Inferior parietal cortex (tissue), 1 donor: ENCODE measurements around the gene NOTCH2.
A peak's percentile ranks its signal among the peaks of the same experiment; 100 is the strongest.

Source experiments
- DNase-seq: peaks from one replicate; pipeline ENCODE4 v3.0.0-alpha.2; 2016; ENCODE audit errors: extremely low spot score

NOTCH2 gene

DNA sequence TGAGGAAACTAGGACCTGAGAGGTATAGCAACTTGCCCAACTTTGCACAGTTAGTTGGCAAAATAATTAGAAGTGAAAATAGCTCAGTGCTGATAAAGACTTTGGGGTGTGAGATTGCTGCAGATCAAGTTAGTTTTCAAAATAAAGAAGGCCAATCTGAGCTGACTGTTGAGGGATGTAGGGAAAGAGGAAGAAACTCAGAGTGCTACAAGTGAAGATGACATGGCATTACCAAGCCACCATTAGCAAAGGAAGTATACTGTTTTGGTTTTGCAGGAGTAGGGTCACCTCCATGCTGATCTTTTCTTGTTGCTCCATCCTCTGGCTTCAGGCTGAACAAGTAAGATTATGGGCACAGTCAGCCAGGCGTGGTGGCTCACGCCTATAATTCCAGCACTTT lies 94.5 kb downstream of the NOTCH2 start:
- DNase-seq: no peak

DNA sequence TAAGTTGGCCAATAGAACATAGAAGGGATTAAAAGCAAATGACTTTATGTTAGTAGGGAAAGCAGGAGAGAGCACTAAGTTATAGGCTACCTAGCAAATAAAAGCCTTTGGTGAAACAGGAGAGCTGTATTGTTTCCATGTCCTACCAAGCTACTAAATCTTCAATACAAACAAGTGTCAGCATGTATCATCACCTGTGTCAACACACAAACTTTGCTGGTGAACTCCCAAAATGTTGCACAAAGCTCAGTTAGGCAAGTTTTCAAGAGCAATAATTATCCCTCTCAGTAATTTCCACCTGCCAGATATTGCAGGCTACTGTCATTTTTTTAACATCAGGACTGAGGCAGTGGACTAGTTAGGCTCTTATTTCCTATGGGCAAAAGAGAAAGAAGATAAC lies 95.4 kb downstream of the NOTCH2 start:
- no peak for DNase-seq

DNA sequence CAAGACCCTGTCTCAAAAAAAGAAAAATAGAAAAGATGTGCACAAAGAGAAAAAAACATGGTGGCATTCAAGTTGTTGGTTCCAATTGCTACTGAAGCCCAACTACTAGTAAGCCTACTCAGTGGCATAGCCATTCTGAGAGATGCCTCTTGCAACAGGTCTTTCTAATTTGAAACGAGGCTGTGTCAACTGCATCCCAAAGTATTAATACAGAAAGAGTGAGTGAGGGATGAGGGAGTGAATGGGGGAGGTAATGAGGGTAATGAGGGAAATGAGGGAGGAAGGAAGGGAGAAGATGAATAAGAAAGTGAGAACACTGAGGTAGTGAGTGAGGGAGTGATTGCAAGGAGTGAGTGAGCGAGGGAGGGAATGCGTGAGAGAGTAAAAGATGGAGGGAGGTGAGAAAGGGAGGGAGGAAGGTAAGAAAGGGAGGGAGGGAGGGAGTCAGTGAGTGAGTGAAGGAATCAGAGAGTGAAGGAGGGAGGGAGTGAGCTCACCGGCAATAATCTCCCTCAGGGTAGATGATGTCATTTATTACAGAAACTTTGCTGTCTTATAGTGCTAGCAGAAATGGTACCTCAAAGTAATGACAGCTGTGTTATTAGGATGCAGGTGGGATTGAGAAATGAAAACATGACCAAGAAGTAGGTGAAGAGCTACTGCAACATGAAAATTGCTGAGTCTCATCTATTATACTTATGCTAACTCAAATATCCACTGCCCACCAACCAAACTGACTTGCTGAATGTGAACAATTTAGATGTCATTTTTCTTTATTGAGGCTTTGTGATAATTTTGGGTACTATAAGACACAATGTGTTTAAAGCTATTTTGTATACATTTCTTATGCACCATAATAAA lies 97.5 kb downstream of the NOTCH2 start:
- DNase-seq: no peak

DNA sequence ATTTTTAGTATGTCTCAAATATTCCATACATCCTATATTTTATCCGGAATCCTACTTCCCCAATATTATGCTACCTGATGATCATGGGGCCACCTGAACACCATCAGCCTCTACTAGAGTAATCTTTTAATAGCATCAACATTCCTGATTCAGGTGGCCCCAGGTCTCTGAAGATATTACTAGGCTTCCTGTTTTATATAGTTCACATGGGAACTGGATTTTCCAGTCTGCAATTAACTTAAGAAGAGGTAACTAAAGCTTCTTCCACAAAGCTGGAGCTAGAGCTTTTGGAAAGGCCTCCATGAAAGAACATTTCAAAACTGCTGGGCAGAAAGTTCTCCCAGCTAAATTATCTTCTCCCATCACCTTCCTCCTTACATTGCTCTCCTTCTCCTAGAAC lies 100.9 kb downstream of the NOTCH2 start:
- DNase-seq: no peak

DNA sequence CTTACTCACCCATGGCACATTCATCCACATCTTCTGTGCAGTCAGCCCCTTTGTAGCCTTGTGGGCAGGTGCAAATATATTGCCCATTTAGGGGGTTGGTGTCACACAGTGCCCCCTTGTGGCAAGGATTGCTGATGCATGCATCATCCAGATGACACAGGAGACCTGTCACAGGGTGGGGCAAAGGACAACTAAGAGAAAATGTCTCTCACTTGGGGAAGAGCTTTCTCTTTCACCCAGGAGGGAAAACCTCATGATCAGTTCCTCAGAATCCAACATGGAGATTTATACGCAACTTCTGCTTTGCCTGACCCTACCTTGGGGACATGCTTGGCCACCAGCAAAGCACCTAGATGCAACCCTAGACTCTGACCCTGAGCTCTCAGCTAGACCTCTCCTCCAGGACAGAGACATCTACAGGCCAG lies 101.4 kb downstream of the NOTCH2 start:
- DNase-seq: peak; percentile 32

DNA sequence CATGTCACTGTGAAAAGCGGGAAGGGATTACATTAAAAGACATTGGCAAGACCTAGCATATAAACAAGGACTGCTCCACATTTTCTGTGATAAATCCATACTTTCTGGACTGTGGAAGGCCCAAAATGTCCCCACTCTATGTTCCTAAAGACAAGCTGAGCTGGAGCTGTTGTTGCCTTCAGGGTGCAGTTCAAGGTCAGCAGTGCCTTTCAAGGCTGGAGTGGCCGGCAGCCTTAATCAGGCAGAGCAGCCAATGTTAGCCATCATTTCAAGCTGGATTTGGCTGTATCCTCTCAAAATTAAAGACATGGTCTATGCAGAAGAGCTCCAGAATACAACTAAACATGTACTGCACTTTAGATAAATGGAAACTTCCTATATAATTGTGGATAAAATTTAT lies 102.8 kb downstream of the NOTCH2 start:
- no peak for DNase-seq

DNA sequence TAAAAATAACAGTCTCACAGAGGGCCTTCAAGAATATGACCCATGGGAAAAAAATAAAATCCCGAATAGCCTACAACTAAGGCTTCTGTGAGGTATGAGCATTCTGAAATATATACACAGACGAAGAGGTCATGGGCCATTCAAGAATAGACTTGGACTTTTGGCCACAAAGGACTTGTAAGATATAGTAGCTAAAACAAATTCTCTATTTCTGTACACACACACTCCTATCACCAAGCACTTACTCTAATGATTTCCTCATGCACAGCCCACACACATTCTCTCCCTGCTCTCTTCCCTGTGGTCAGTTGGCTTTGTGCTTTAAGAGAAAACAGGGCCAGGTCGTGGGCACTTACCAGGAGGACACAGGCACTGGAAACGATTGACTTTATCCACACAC lies 103.4 kb downstream of the NOTCH2 start:
- DNase-seq: no peak

DNA sequence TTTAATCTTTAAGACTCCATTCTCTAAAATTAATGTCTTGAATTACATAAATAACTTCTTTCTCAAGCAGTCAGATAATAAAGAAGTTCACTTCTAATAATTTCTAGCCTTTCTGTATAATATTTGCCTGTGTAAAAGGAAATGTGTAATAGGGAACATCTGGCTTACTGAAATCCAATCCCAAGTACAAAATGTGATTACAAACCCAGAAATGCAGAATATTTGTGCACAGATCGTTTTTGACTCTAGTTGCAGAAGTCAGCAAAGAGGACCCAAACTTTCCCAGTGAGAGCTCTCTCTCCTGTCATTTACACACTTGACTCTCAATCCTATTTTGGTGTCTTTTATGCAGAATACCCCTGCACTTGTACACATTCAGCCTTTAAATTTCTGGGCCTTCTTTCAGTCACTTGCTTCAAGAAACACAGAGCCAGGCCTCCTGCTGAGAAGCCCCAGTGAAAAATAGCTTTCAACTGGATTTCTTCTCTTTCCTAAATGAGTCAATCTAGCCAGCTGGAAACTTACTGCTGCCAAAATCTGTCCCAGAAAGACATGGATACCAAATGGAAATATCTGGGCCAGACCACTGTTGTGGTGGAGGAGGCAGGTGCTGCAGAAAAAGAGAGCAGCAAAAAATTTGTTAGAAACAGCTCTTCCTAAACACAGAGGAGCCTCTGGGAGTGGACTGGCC lies 104.6 kb downstream of the NOTCH2 start:
- DNase-seq: peak; percentile 65

DNA sequence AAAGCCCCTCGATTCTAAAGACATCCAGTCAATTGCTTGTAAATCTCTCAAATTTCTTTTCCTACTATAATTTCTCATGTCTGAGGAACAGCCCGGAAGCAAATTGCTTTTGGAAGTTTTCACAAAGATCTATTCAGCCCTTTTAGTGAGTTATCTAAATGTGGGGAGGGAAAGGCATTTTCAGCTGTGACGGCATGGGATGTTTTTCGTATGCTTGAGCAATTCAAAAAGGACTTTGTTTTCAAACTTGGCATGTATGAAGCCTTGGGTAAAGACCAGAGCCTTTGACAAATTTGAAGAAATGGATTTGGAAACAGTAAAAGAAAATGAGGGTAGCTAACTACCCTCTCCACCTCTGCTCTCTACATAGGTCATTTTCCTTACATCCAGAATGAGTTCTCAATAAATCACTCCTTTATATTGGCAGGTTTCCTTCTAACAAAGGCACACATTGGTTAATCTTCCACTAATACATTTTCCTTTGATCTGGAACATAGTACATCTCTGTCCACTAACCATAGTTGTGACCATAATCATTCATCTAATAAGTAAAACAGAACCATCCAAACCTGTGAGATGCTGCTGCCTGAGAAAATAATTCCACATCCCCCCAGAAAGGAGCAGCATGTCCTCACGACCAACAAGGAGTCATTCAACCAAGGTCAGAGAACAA lies 107.0 kb downstream of the NOTCH2 start:
- no peak for DNase-seq

DNA sequence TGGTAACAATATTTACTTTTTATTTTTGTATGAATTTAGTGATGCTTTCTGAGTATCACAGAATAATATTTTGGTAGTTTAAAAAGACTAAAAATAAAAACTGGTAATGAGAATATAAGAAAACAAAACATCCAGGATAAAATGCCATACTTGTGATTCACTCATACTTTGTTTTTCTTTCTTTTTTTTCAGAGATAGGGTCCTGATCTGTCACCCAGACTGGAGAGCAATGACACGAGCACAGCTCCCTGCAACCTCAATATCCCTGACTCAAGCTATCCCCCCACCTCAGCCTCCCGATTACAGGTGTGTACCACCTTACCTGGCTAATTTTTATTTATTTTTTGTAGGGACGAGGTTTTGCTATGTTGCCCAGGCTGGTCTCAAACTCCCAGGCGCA lies 109.0 kb downstream of the NOTCH2 start:
- DNase-seq: no peak

DNA sequence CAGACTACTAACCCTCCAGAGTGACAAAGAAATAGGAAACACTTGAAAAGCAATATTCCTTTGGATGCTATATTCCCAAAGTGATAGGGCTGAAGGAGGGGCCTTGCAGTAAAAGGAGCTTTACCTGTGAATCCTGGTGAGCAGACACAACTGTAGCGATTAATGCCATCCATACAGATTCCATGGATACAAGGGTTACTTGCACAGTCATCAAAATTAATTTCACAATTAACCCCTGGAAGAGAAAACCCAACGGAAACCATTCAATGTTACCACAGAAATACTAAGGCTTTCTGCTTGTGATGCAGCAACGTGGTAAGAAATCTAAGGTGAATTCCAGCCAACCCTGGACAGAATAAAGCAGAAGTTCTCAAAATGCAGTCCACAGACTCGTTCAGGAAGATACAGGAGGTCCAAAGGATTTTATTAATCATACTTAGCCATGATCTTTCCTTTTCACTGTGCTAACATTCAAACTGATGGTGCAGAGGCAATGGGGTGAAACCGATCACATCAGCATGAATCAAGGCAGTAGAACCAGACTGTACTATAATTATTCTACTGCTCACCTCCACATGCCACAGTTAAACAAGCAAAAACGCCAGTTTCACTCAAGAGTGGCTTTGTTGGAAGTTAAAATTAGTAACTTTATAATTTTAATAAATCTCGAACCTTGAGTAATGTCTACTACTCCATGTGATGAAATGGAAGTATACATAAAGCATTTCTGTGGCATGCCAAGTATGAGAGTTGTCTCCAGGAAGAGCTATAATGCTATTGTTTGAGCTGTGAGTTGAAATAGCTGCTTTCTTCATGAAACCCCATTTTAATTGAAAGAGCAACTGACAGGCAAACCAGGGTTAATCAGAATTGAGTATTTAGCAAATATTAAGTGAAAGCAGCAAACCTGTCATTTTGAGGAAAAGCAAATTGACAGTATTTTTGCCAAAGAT lies 109.9 kb downstream of the NOTCH2 start:
- no peak for DNase-seq

DNA sequence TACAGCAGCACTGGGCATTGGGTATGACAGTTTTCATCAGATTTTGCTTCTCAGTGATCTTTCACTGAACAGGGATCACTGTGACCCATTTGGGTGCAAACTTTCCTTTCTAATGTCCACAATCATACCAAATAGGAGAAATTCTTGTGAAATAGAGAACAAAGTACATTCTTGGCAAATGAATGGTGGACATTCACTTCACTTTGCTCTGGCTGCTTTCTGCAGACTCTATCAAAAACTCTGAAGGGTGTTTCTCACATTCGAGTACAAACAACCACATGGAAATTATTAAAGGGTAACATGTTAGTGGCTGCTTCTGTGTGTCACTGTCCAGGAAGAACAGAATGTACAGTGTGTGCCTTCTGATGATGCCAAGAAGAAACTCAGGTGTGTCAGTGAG lies 111.2 kb downstream of the NOTCH2 start:
- DNase-seq: no peak

DNA sequence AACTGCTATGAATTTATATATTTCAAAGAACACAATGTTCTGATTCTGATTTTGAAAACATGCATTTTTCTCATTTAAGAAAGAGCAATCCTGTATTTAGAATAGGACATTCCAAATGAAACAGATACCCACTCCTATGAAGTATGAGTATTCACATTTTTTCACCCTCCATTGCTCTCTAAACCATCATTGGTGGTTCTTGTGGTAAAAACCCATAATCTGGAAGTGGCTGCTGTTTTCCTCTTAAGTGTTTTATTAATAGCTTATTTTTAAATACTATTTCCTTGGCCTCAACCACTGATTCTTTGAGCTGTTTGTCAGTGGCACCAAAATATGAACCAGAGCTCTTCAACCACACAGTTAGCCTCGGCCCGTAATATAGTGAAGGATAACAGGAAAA lies 113.2 kb downstream of the NOTCH2 start:
- no peak for DNase-seq

DNA sequence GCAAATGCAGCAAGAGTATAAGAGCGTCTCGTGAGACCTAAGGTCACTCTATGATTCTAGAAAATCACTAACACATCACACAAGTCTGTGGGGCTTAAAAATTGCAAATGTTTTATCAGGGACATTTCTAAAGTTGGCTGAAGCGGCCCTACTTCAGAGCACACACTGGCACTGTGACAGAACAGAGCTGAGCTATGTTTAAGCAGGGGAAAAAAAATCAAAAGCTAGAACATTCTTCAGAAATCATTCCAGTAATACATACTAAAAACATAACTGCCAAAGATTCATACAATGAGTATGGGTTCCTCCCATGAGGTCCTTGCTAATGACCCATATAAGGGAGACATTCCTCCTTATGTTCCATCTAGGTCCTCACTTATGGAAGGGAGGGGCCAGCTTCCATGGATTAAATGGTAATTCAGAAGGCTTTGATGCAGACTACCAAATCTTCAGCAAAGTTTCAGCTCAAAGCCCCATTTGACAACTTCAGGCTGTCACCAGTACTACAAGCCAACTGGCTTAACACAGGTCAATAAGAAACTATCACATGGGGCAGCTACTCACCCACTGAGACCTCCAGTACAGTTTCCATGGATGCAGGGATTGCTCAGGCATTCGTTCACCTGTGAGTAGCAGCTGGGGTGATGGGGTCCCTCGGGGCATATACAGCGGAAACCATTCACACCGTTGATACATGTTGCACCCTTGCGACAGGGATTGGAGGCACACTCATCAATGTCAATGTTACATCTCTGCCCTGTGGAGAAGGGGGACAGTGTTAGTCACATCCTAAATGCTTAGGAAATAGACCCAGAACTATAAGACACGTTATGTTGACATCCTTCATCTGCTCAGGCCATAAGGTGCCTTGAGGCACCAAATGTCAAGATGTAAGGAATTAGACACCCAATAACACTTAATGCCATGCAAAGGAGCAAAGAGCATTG lies 114.7 kb downstream of the NOTCH2 start:
- no peak for DNase-seq

DNA sequence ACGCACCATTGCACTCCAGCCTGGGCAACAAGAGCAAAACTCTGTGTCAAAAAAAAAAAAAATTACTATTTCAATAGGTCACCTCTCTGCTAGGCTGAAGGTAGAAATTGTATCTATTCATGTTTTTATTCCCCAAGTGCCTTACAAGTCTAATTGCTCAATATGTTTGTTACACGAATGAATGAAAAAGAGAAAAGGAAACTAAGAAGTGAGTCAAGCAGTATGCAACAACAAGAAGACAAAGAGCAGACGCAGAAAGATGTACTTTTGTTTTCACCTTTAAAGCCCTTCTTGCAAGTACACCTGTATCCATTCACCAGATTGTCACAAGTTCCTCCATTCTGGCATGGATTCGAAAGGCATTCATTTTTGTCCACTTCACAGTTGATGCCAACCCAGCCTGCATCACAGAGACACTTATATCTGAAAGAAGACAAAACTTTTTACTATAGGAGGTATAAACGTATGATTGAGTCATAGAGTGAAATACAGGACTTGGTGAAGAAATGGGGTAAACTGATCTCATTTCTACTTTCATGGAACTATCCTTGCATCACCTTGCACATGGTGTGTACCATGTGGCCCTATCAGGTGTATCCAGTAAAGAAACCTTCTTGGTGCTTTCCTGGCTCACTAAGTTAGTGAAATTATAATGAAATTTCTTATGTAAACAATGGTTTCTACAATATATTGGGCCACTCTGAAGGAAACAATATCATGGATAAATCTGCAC lies 116.0 kb downstream of the NOTCH2 start:
- no peak for DNase-seq

DNA sequence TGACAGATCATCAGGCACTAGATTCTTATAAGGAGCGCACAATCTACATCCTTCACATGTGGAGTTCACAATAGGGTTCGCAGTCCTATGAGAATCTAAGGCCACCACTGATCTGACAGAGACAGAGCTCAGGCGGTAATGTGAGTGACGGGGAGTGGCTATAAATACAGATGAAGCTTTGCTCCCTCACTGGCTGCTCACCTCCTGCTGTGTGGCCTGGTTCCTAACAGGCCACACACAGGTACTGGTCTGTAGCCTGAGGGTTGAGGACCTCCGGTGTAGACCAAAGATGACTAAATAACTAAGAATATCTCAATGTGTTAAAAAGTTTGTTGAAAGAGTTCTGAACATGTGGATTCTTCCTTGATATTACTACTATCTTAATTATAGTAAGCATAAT lies 117.0 kb downstream of the NOTCH2 start:
- no peak for DNase-seq

DNA sequence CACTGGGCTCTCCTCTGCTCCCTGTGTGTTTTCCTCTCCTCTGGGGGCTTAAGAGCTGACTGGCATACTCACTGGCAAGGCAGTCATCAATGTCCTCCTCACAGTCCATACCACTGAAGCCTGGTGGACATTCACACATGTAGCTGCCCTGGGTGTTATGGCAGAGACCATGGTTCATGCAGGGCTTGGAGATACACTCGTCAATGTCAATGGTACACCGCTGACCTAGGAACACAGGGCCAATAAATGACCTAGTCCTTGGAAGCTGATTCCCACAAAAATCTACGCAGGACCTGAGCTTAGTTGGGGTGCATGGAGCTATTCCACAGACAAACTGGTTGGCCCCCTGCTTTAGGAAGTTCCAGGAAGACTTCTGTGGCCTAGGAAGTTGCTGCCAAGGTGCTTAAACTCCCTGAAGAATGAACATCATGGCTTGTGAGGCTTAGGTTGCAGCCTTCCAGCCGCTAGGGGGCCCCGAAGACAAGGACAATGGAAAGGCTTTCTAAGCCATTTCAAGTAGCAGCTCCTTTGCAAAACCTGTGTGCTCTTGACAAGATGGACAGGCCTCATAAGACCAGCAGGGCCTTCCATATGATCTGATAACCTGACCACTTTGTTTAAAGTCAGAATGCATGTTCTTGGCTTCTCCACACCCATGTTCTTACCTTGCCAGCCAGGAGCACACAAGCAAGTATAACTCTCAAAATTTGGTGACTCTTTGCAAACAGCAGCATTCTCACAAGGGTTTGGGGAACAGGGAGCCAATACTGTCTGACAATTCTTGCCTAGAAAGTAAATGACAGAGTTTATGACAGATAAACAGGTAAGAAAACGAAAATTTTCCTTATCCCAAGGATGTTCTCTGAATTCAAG lies 120.9 kb downstream of the NOTCH2 start:
- peak; percentile 83 for DNase-seq

DNA sequence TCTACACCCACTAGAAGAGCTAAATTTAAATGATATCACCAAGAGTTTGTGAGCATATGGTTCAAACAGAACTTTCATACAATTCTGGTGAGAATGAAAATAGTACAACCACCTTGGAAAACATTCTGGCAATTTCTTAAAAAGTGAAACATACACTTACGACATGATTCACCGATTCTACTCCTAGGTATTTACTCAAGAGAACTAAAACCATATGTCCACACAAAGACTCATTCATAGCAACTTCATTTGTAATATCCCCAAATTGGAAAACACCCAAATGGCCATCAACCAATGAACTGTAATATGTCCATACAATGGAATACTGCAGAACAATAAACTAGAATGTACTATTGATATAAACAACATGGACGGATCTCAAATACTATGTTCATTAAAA lies 122.0 kb downstream of the NOTCH2 start:
- DNase-seq: peak; percentile 38

DNA sequence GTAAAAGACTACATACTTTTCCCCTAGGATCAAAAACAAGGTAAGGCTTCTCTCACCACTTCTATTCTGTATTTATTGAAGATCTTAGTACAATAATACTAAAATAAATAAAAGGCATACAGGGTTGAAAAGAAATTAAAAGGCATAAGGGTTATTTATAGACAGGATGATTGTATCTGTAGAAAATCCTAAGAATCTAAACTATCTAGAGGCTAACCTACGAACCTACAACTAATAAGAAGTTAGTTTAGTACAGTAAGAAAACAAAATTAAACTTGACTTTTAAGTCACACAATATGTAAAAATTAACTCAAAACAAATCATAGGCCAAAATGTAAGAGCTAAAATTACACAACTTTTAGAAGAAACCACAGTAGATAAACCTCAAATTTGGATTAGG lies 122.7 kb downstream of the NOTCH2 start:
- DNase-seq: no peak
